Transverse colon (tissue), 4 donors: Measurements from ENCODE around the gene PLCL1. TPM values are rescaled to one million over a fixed set of nuclear protein-coding genes. Genes with fewer than 3 reads are reported as not detected.
"Not testable (repeated sequence)": the region's sequence is repeated elsewhere in the genome, so short reads cannot be mapped to it uniquely, and the experiment has no call there.

Experiments
- DNase-seq: peaks from one replicate; pipeline ENCODE4 v3.0.0-alpha.2; 2019
- H3K27ac ChIP-seq, 4 donors: fragments of 200-600 bp; sonication (generic); 2 replicates each; pipeline ENCODE4 v1.5.1; 2016 to 2018; ENCODE audit warnings: inconsistent platforms in 4 of 4
- H3K27me3 ChIP-seq: fragments of 200-600 bp; sonication (generic); 2 replicates; pipeline ENCODE4 v1.5.1; 2017; ENCODE audit warnings: inconsistent platforms
- H3K36me3 ChIP-seq, 4 donors: fragments of 200-600 bp; sonication (generic); 2 replicates each; pipeline ENCODE4 v1.5.1; 2017 to 2019; ENCODE audit warnings: inconsistent platforms in 4 of 4
- H3K4me1 ChIP-seq, 4 donors: fragments of 200-600 bp; sonication (generic); 2 replicates each; pipeline ENCODE4 v1.5.1; 2017 to 2020; ENCODE audit warnings: inconsistent platforms in 4 of 4
- H3K4me3 ChIP-seq, 4 donors: fragments of 200-600 bp; sonication (generic); 1 replicate in 1 of 4; 2 replicates in 3 of 4; pipeline versions ENCODE4 v1.5.1 to v1.6.1; 2017 to 2019; ENCODE audit warnings: inconsistent platforms in 4 of 4
- H3K9me3 ChIP-seq, 2 donors: fragments of 200-600 bp; sonication (generic); 2 replicates each; pipeline ENCODE4 v1.5.1; 2017 to 2019; ENCODE audit warnings: inconsistent platforms in 2 of 2
- CTCF ChIP-seq, 5 experiments: fragments of 200-600 bp in 3 of 5; fragments of 450-650 bp in 2 of 5; sonication (generic) in 3 of 5; IDR thresholded peaks; 1 replicate in 2 of 5; 2 replicates in 3 of 5; pipeline ENCODE4 v1.5.1; 2016 to 2017; ENCODE audit warnings: antibody characterized with exemption in 5 of 5, inconsistent platforms in 3 of 5, mild to moderate bottlenecking in 2 of 5, moderate library complexity in 1 of 5
- EP300 ChIP-seq: sonication (generic); formaldehyde crosslinking; IDR thresholded peaks from one replicate; pipeline ENCODE4 v1.6.1; 2017; ENCODE audit warnings: antibody characterized with exemption, low read depth
- POLR2A ChIP-seq: fragments of 450-650 bp; IDR thresholded peaks from one replicate; pipeline ENCODE4 v1.6.1; 2016; ENCODE audit warnings: antibody characterized with exemption, mild to moderate bottlenecking, moderate library complexity
- POLR2AphosphoS5 ChIP-seq, 3 donors: sonication (generic); formaldehyde crosslinking; IDR thresholded peaks; one replicate each; pipeline ENCODE4 v1.6.1; 2016; ENCODE audit warnings: antibody characterized with exemption in 3 of 3
- WGBS, 2 donors: methylation state at CpG; one replicate each; pipeline ENCODE4 v1.1.5; 2018; ENCODE audit warnings: low coverage in 1 of 2; 5-methylcytosine and 5-hydroxymethylcytosine counted together
- in situ Hi-C, 4 donors: fragments of 200-750 bp; cut with MboI; loops; one replicate each; pipeline versions ENCODE4 v1.15.0 to v1.15.1; 2017; ENCODE audit warnings: low sequenced_read_pairs in 3 of 4, low pct_ligation_motif_present in 1 of 4, low pct_unique_long_range_greater_than_20kb in 1 of 4
- intact Hi-C: fragments of 100-400 bp; cut with DNase I; formaldehyde crosslinking; loops from one replicate; pipeline ENCODE4 v1.15.1; 2023; ENCODE audit warnings: low total_unique reads
- total RNA-seq, 4 donors: library from RNA; depleted of rRNA; stranded (reverse); fragments of >200 nt; gene quantifications; one replicate each; pipeline ENCODE4 v1.1.0, GENCODE V29; 2016

PLCL1 gene
- total RNA-seq, 4 donors from 2014 or later = 0.20 to 7.1 (median 5.3) TPM

- H3K4me1 ChIP-seq = no peaks in the 10 kb centered on the region
- intact Hi-C loops (no loop called here), in situ Hi-C loops (no loop called here)
- no peak for TF ChIP-seq POLR2AphosphoS5 (IDR thresholded peaks at IDR 0.05)
- no peak for TF ChIP-seq EP300
- no peak for TF ChIP-seq CTCF (IDR thresholded peaks at IDR 0.05)
- TF ChIP-seq POLR2A = no peak
- no peak for DNase-seq
- H3K27ac ChIP-seq = no peak overlapping the region
- no peak overlapping the region for H3K4me3 ChIP-seq
- H3K9me3 ChIP-seq = peaks cover 0 to 7% of the 10 kb centered on the region in 2 donors
- no peaks in the 10 kb centered on the region for H3K36me3 ChIP-seq
- WGBS, 2 donors = 47 to 90% methylated on average over 2 to 4 of the region's 4 CpGs
- H3K27me3 ChIP-seq = no peaks in the 10 kb centered on the region
These were observed 211.8 kb downstream of the PLCL1 start for GRCh38 chr2:198016243-198016642.

GRCh38 chr2:198017068-198017467 is 212.7 kb downstream of the PLCL1 start:
- in situ Hi-C loops = no loop called here
- Histone ChIP-seq H3K4me3 (no peak overlapping the region), H3K27ac (no peak overlapping the region), H3K4me1 (no peaks in the 10 kb centered on the region), H3K36me3 (no peaks in the 10 kb centered on the region), H3K9me3 (peaks cover 0 to 4% of the 10 kb centered on the region in 2 donors), H3K27me3 (no peaks in the 10 kb centered on the region)
- intact Hi-C loops = no loop called here
- TF ChIP-seq EP300 = no peak
- no peak for TF ChIP-seq POLR2A
- no peak for TF ChIP-seq POLR2AphosphoS5 (IDR thresholded peaks at IDR 0.05)
- 18 to 28% methylated on average over 2 of the region's 2 CpGs for WGBS, 2 donors
- DNase-seq = no peak

- Histone ChIP-seq H3K4me1 (no peaks in the 10 kb centered on the region), H3K9me3 (no peaks in the 10 kb centered on the region), H3K27me3 (no peaks in the 10 kb centered on the region), H3K27ac (no peak overlapping the region), H3K4me3 (no peak overlapping the region), H3K36me3 (no peaks in the 10 kb centered on the region)
- TF ChIP-seq CTCF (IDR thresholded peaks at IDR 0.05) (no peak), POLR2AphosphoS5 (IDR thresholded peaks at IDR 0.05) (no peak)
- intact Hi-C loops (no loop called here), in situ Hi-C loops (no loop called here)
- DNase-seq = no peak
- 34 to 50% methylated on average over 1 of the region's 1 CpG for WGBS, 2 donors
These were observed 224.6 kb downstream of the PLCL1 start for GRCh38 chr2:198028955-198029354.

GRCh38 chr2:198029576-198029975 is 225.2 kb downstream of the PLCL1 start:
- H3K4me1 ChIP-seq, H3K4me3 ChIP-seq, H3K9me3 ChIP-seq, intact Hi-C loops, H3K27me3 ChIP-seq, in situ Hi-C loops, DNase-seq, H3K36me3 ChIP-seq, H3K27ac ChIP-seq: not testable (repeated sequence)
- 71 to 100% methylated on average over 1 to 5 of the region's 5 CpGs for WGBS, 2 donors

DNA sequence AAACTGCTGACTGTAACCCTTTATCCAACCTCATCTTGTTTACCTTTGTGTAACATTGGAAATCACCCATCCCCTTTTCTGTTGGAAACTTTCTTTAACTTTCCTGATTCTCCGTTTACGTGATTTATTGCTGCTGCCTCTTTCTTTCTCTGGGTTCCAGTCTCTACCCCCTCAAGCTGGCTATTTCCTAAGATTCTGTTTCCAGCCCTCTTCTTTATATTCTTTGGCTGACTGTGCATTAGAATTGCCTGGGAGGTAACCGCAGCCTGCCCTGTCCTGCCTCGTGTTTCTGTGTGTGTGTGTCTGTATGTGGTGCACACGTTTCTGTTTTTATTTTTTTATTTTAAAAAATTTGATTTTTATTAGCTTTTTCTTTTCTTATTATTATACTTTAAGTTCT is 229.2 kb downstream of the PLCL1 start:
- Histone ChIP-seq H3K27me3 (no peaks in the 10 kb centered on the region), H3K27ac (no peak overlapping the region), H3K36me3 (no peaks in the 10 kb centered on the region), H3K4me3 (no peak overlapping the region), H3K4me1 (no peaks in the 10 kb centered on the region), H3K9me3 (no peaks in the 10 kb centered on the region)
- no peak for TF ChIP-seq POLR2AphosphoS5 (IDR thresholded peaks at IDR 0.05)
- TF ChIP-seq POLR2A = no peak
- no peak for TF ChIP-seq CTCF (IDR thresholded peaks at IDR 0.05)
- no peak for TF ChIP-seq EP300
- intact Hi-C loops = no loop called here
- no peak for DNase-seq
- in situ Hi-C loops = no loop called here
- 82 to 92% methylated on average over 4 to 5 of the region's 5 CpGs for WGBS, 2 donors
